HEK293T (cell line): ENCODE results near the gene NKX2-1.
"Not testable (repeated sequence)": the region's sequence is repeated elsewhere in the genome, so short reads cannot be mapped to it uniquely, and the experiment has no call there.

ENCODE experiments used
- FOXA1 ChIP-seq: fragments of 450-650 bp; IDR thresholded peaks from 2 replicates; pipeline ENCODE4 v1.6.1; 2016; ENCODE audit warnings: mild to moderate bottlenecking
- SP1 ChIP-seq: fragments of 450-650 bp; IDR thresholded peaks from 2 replicates; pipeline ENCODE4 v1.6.1; 2017

GRCh38 chr14:36476061-36476460 lies 44.0 kb downstream of the NKX2-1 start:
- TF ChIP-seq FOXA1, SP1: not testable (repeated sequence)
